ENCODE data around the gene ARL6. TPM values are rescaled to one million over a fixed set of nuclear protein-coding genes. Genes with fewer than 3 reads are reported as not detected.

Gene ARL6
- total and polyA plus RNA-seq, 2 of the 8 experiments (the other 6 are each of a cell fraction or from before 2014, with no cell fraction given), result 1.8 to 12.0 TPM

GRCh38 chr3:97764407-97765238 is at the start of gene ARL6 (continued):
- no peak for TF ChIP-seq ZNF274 (IDR thresholded peaks at IDR 0.05; ENCODE audit: borderline replicate concordance, extremely low read depth, low read length)
- TF ChIP-seq ASH2L (IDR thresholded peaks at IDR 0.05; ENCODE audit: low read length), result peak; percentile 92
- peak; percentile 73 to 96; a peak in 2 of 4 replicates for TF ChIP-seq SIN3A (conservative IDR thresholded peaks at IDR 0.05 in 1 of 2, IDR thresholded peaks at IDR 0.05 in 1 of 2; ENCODE audit: low read depth in 1 of 2, low read length in 2 of 2)
- TF ChIP-seq CHD1 (IDR thresholded peaks at IDR 0.05; ENCODE audit: low read depth, low read length), result no peak
- TF ChIP-seq CHD2 (IDR thresholded peaks at IDR 0.05; ENCODE audit: low read length), result no peak
- TF ChIP-seq RBBP5 (IDR thresholded peaks at IDR 0.05; ENCODE audit: borderline replicate concordance, low read depth, low read length), result peak; percentile 81
- no peak for TF ChIP-seq FOSL1 (IDR thresholded peaks at IDR 0.05; ENCODE audit: insufficient read depth, low read depth, low read length)
- TF ChIP-seq ATF3 (IDR thresholded peaks at IDR 0.05; ENCODE audit: insufficient read depth, low read depth, low read length), result no peak
- TF ChIP-seq TBP (IDR thresholded peaks at IDR 0.05; ENCODE audit: low read depth, low read length), result peak; percentile 40; the same call in 1 of the 2 replicates
- no peak for TF ChIP-seq SP2 (IDR thresholded peaks at IDR 0.05; ENCODE audit: low read length)
- no peak for TF ChIP-seq BRCA1 (IDR thresholded peaks at IDR 0.05; ENCODE audit: low read depth, low read length)
- TF ChIP-seq SIX5 (IDR thresholded peaks at IDR 0.05; ENCODE audit: low read depth, low read length), result peak; percentile 40
- no peak for TF ChIP-seq SUZ12 (IDR thresholded peaks at IDR 0.05; ENCODE audit: low read length)
- no peak for TF ChIP-seq GABPA (IDR thresholded peaks at IDR 0.05; ENCODE audit: borderline replicate concordance, insufficient read depth, low read length)
- TF ChIP-seq USF2 (IDR thresholded peaks at IDR 0.05; ENCODE audit: low read length), result no peak
- TF ChIP-seq KDM4A (IDR thresholded peaks at IDR 0.05; ENCODE audit: low read depth, low read length, severe bottlenecking), result peak; percentile 58
- TF ChIP-seq CREB1 (IDR thresholded peaks at IDR 0.05), result peak; percentile 82
- TF ChIP-seq SAP30 (IDR thresholded peaks at IDR 0.05; ENCODE audit: insufficient read depth, insufficient replicate concordance, low read length), result peak; percentile 96
- TF ChIP-seq NRF1 (IDR thresholded peaks at IDR 0.05; ENCODE audit: low read depth, low read length), result peak; percentile 15; the same call in 1 of the 2 replicates
- no peak for TF ChIP-seq RNF2 (IDR thresholded peaks at IDR 0.05; ENCODE audit: borderline replicate concordance, low read depth, low read length, missing control alignments, poor library complexity, severe bottlenecking)
- TF ChIP-seq EZH2 (IDR thresholded peaks at IDR 0.05; ENCODE audit: low read depth, low read length, severe bottlenecking), result no peak
- TF ChIP-seq SIRT6 (IDR thresholded peaks at IDR 0.05; ENCODE audit: low read length), result no peak

Data from H1 (cell line).